HepG2 (cell line): ENCODE results near the gene NUFIP1. TPM values are rescaled to one million over a fixed set of nuclear protein-coding genes. Genes with fewer than 3 reads are reported as not detected.

Experiments used
- ARID4A ChIP-seq: sonication (generic); formaldehyde crosslinking; IDR thresholded peaks from 2 replicates; pipeline ENCODE4 v1.5.0; 2020; ENCODE audit warnings: mild to moderate bottlenecking, missing genetic modification reagents, borderline replicate concordance
- CAMTA2 ChIP-seq: sonication (generic); formaldehyde crosslinking; IDR thresholded peaks from 2 replicates; pipeline ENCODE4 v1.4.0; 2020; ENCODE audit warnings: mild to moderate bottlenecking, missing genetic modification reagents, borderline replicate concordance
- CERS6 ChIP-seq: sonication (generic); formaldehyde crosslinking; IDR thresholded peaks from 2 replicates; pipeline ENCODE4 v1.5.0; 2020; ENCODE audit warnings: missing genetic modification reagents
- CREBL2 ChIP-seq: sonication (generic); formaldehyde crosslinking; IDR thresholded peaks from 2 replicates; pipeline ENCODE4 v1.8.1; 2023; ENCODE audit warnings: missing genetic modification reagents, mild to moderate bottlenecking, borderline replicate concordance
- FOXA1 ChIP-seq, 2 experiments: fragments of 450-650 bp in 1 of 2; sonication (generic) in 1 of 2; formaldehyde crosslinking in 1 of 2; IDR thresholded peaks; 2 replicates each; pipeline versions ENCODE4 v1.4.0 to v1.6.1; 2016 to 2020; ENCODE audit warnings: missing genetic modification reagents in 1 of 2
- HOXA9 ChIP-seq: sonication (generic); formaldehyde crosslinking; IDR thresholded peaks from 2 replicates; pipeline ENCODE4 v1.8.1; 2022; ENCODE audit warnings: missing genetic modification reagents, mild to moderate bottlenecking, moderate library complexity, borderline replicate concordance
- KMT2B ChIP-seq: IDR thresholded peaks from 2 replicates; pipeline ENCODE4 v1.6.1; 2016; ENCODE audit warnings: missing genetic modification reagents, missing compliant biosample characterization
- MAFG ChIP-seq: sonication (generic); formaldehyde crosslinking; IDR thresholded peaks from 2 replicates; pipeline ENCODE4 v1.5.1; 2020; ENCODE audit warnings: mild to moderate bottlenecking, missing genetic modification reagents
- NFKB2 ChIP-seq: sonication (generic); formaldehyde crosslinking; IDR thresholded peaks from 2 replicates; pipeline ENCODE4 v1.4.0; 2020; ENCODE audit warnings: missing genetic modification reagents, borderline replicate concordance
- POLR2AphosphoS2 ChIP-seq: IDR thresholded peaks from 2 replicates; pipeline ENCODE4 v1.6.1; 2011; ENCODE audit warnings: low read depth, low read length, improper control_type of control experiment
- SYNCRIP ChIP-seq: fragments of 200-400 bp; formaldehyde crosslinking; IDR thresholded peaks from 2 replicates; pipeline ENCODE4 v1.6.1; 2018; ENCODE audit warnings: mild to moderate bottlenecking, low read depth, low read length; ENCODE audit not compliant: insufficient read depth
- ZKSCAN5 ChIP-seq: sonication (generic); formaldehyde crosslinking; IDR thresholded peaks from 2 replicates; pipeline ENCODE4 v1.5.1; 2020; ENCODE audit warnings: mild to moderate bottlenecking, missing genetic modification reagents
- ZNF337 ChIP-seq: sonication (generic); formaldehyde crosslinking; IDR thresholded peaks from 2 replicates; pipeline ENCODE4 v1.5.1; 2020; ENCODE audit warnings: missing genetic modification reagents, low read depth, mild to moderate bottlenecking, borderline replicate concordance
- ZNF468 ChIP-seq: sonication (generic); formaldehyde crosslinking; IDR thresholded peaks from 2 replicates; pipeline ENCODE4 v1.8.0; 2022; ENCODE audit warnings: mild to moderate bottlenecking, moderate library complexity, missing genetic modification reagents
- ZNF576 ChIP-seq: sonication (generic); formaldehyde crosslinking; IDR thresholded peaks from 2 replicates; pipeline ENCODE4 v1.4.0; 2020; ENCODE audit warnings: mild to moderate bottlenecking, missing genetic modification reagents
- ZNF879 ChIP-seq: sonication (generic); formaldehyde crosslinking; IDR thresholded peaks from 2 replicates; pipeline ENCODE4 v1.8.1; 2023; ENCODE audit warnings: missing genetic modification reagents
- ZSCAN31 ChIP-seq: sonication (generic); formaldehyde crosslinking; IDR thresholded peaks from 2 replicates; pipeline ENCODE4 v1.5.0; 2020; ENCODE audit warnings: low read depth, mild to moderate bottlenecking, missing genetic modification reagents
- polyA plus RNA-seq, 8 experiments: library from polyadenylated mRNA; depleted of rRNA in 3 of 8; stranded (reverse) in 7 of 8; unstranded in 1 of 8; fragments of >200 nt; fragmentation: Illumina TruSeq in 4 of 8; extraction: Trizol in 4 of 8; gene quantifications; 2 replicates each; pipeline versions ENCODE4 v1.2.1 to v1.2.3, GENCODE V29; 2011 to 2016; ENCODE audit warnings: low read depth in 4 of 8, missing spikeins in 1 of 8, mixed read lengths in 1 of 8; ENCODE audit not compliant: insufficient read depth in 1 of 8
- total RNA-seq, 5 experiments: library from RNA; depleted of rRNA; stranded (reverse); fragments of >200 nt; fragmentation: Illumina TruSeq; extraction: Trizol; gene quantifications; 2 replicates each; pipeline ENCODE4 v1.2.3, GENCODE V29; 2016; ENCODE audit warnings: low read depth in 1 of 5

The NUFIP1 gene
- total and polyA plus RNA-seq, 2 of the 13 experiments (the other 11 are each of a cell fraction or from before 2014, with no cell fraction given): 1.9 to 10.3 TPM

- TF ChIP-seq CERS6 (CRISPR knock-in tag) (no peak), SYNCRIP (no peak), CAMTA2 (CRISPR knock-in tag) (0 out of 2 replicates have a peak, but pooled peaks have one; percentile 27), MAFG (CRISPR knock-in tag) (peak; percentile 41; the same call in 1 of the 2 replicates), CREBL2 (CRISPR knock-in tag) (no peak; the same call in 1 of the 2 replicates), NFKB2 (CRISPR knock-in tag) (peak; percentile 86; the same call in 1 of the 2 replicates), HOXA9 (CRISPR knock-in tag) (no peak), ARID4A (CRISPR knock-in tag) (peak; percentile 98), ZNF576 (CRISPR knock-in tag) (no peak), ZSCAN31 (CRISPR knock-in tag) (no peak), ZNF468 (CRISPR knock-in tag) (0 out of 2 replicates have a peak, but pooled peaks have one; percentile 36), FOXA1 (IDR thresholded peaks at IDR 0.05) (no peak), FOXA1 (CRISPR knock-in tag; IDR thresholded peaks at IDR 0.05) (no peak), ZKSCAN5 (no peak), ZNF337 (CRISPR knock-in tag) (no peak), ZNF879 (CRISPR knock-in tag) (peak; percentile 73; the same call in 1 of the 2 replicates), POLR2AphosphoS2 (no peak), KMT2B (CRISPR knock-in tag) (peak; percentile 99)
These were observed at the start of gene NUFIP1, which contains the start of gene GPALPP1 (continued) for GRCh38 chr13:44989071-44989889.
